SK-N-MC (cell line): Measurements from ENCODE around the gene OLFML2A.

ENCODE experiments used
- EZH2 ChIP-seq: fragments of 200-600 bp; sonication (generic); IDR thresholded peaks from one replicate; pipeline ENCODE4 v1.6.1; 2017; ENCODE audit warnings: antibody characterized with exemption
- POLR2AphosphoS5 ChIP-seq: IDR thresholded peaks from 2 replicates; pipeline ENCODE4 v1.6.1; 2012; ENCODE audit warnings: mild to moderate bottlenecking, low read depth, low read length, borderline replicate concordance

DNA sequence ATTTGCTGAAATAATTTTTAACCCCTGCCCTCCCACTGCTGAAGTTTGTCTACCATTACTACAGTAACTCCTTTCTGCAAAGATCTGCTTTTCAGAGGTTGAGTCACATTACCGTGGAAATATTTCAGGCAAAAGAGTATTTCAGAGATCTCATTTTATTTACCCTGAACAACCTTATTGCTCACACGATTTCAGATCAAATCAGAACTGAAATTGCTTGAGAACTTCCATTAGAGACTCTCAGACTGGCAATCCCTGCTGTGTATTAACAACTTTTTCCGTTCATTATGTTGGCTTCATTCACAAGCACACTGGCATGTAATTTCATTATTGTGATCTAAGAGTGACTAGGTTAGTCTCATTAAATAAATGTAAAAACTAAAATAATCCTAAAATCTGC lies 21.9 kb upstream of the OLFML2A start:
- TF ChIP-seq EZH2 (no peak), POLR2AphosphoS5 (no peak)
